NCI-H69 (cell line): ENCODE results near the gene SPRR1A.
"Not testable (repeated sequence)": the region's sequence is repeated elsewhere in the genome, so short reads cannot be mapped to it uniquely, and the experiment has no call there.

Experiments used
- DNase-seq: peaks from one replicate; lab custom pipeline; 2025; lab: John Stamatoyannopoulos, UW

The SPRR1A gene

GRCh38 chr1:152972196-152972886 is 11.5 kb upstream of the SPRR1A start:
- DNase-seq: no peak

- DNase-seq: no peak
Measured at GRCh38 chr1:152976688-152977087, 7.2 kb upstream of the SPRR1A start.

- no peak for DNase-seq
Measured at GRCh38 chr1:152977614-152978013, 6.3 kb upstream of the SPRR1A start.

GRCh38 chr1:152980676-152981075 is 3.2 kb upstream of the SPRR1A start:
- no peak for DNase-seq

- DNase-seq: no peak
Measured at GRCh38 chr1:152981146-152981871, 2.6 kb upstream of the SPRR1A start.

GRCh38 chr1:152982076-152982475 is 1.8 kb upstream of the SPRR1A start:
- no peak for DNase-seq

- DNase-seq: no peak
Measured at GRCh38 chr1:152983234-152983633, 647 bp upstream of the SPRR1A start.

GRCh38 chr1:152986578-152986977 is 2.7 kb downstream of the SPRR1A start:
- DNase-seq: no peak

GRCh38 chr1:152993186-152993585 is 9.3 kb downstream of the SPRR1A start:
- no peak for DNase-seq

GRCh38 chr1:152995842-152996241 is 12.0 kb downstream of the SPRR1A start:
- no peak for DNase-seq

- DNase-seq: no peak
Measured at GRCh38 chr1:152996633-152997400, 12.9 kb downstream of the SPRR1A start.

- DNase-seq: no peak
Measured at GRCh38 chr1:152997901-152998300, 14.0 kb downstream of the SPRR1A start.

- DNase-seq: no peak
Measured at GRCh38 chr1:152998476-152998875, 14.6 kb downstream of the SPRR1A start.

- no peak for DNase-seq
Measured at GRCh38 chr1:152999818-153000217, 15.9 kb downstream of the SPRR1A start.

GRCh38 chr1:153000294-153000693 is 16.4 kb downstream of the SPRR1A start:
- DNase-seq: no peak

- DNase-seq: no peak
Measured at GRCh38 chr1:153001382-153001781, 17.5 kb downstream of the SPRR1A start, which contains the start of gene SPRR3. Gene SPRR3, plus strand, starts transcription at chr1:153001749. Its CDS starts 1,272 bp downstream, at chr1:153003021.

GRCh38 chr1:153011235-153011758 is 27.4 kb downstream of the SPRR1A start:
- DNase-seq: not testable (repeated sequence)

- DNase-seq: not testable (repeated sequence)
Measured at GRCh38 chr1:153021829-153022228, 37.9 kb downstream of the SPRR1A start.

- not testable (repeated sequence) for DNase-seq
Measured at GRCh38 chr1:153022340-153022739, 38.5 kb downstream of the SPRR1A start.

GRCh38 chr1:153023109-153023508 is 39.2 kb downstream of the SPRR1A start:
- no peak for DNase-seq

- no peak for DNase-seq
Measured at GRCh38 chr1:153024413-153024812, 40.5 kb downstream of the SPRR1A start.

- no peak for DNase-seq
Measured at GRCh38 chr1:153025797-153026196, 41.9 kb downstream of the SPRR1A start.
